Measurements from ENCODE around the gene PHF19.

The PHF19 gene

DNA sequence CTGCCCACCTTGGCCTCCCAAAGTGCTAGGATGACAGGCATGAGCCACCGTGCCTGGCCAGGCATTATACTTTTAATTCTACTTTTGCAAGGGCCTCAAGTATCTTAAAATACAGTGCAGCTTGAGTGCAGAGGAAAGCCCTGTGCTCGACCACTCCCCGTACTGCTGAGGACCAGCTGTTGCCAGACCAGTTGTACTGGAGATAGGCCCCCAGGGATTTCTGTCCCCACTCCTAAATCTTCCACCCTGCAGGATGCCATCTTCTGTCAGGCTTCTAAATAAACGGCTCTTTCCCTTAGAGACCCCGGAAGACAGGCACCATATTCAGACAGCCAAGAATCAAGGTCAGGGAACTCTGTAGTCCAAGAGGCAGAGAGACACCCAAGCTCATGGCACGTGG, 17.6 kb downstream of the PHF19 start:
- no peak for TF ChIP-seq EZH2phosphoT487 (conservative IDR thresholded peaks at IDR 0.05; ENCODE audit: low read length)
- no peak for TF ChIP-seq CTCF (IDR thresholded peaks at IDR 0.05; ENCODE audit: insufficient read depth, low read length, poor library complexity, severe bottlenecking)
- H3K27me3 ChIP-seq (ENCODE audit: low read length), result no peaks in the 10 kb centered on the region
- H2AFZ ChIP-seq (ENCODE audit: low read depth, low read length, severe bottlenecking), result no peak overlapping the region
- no peaks in the 10 kb centered on the region for H3K9me3 ChIP-seq (ENCODE audit: insufficient read depth, low read length)
- H3K36me3 ChIP-seq (ENCODE audit: low read length), result no peaks in the 10 kb centered on the region
- H3K9me2 ChIP-seq (replicated peaks; ENCODE audit: insufficient read depth, low read length), result no peaks in the 10 kb centered on the region
- H3K9ac ChIP-seq (ENCODE audit: low read length), result no peak overlapping the region
- H3K4me2 ChIP-seq (ENCODE audit: low read depth, low read length, poor library complexity, severe bottlenecking), result no peak overlapping the region
- H3K4me3 ChIP-seq (ENCODE audit: insufficient read depth, low read length, poor library complexity, severe bottlenecking), result no peak overlapping the region
- no peaks in the 10 kb centered on the region for H3K79me2 ChIP-seq (ENCODE audit: insufficient read depth, low read length)
- no peak overlapping the region for H3K27ac ChIP-seq (ENCODE audit: low read depth, low read length)
- H4K20me1 ChIP-seq (ENCODE audit: low read depth, low read length), result no peaks in the 10 kb centered on the region
- peaks cover 10% of the 10 kb centered on the region; the same call in 1 of the 2 replicates for H3F3A ChIP-seq (ENCODE audit: insufficient read depth)

DNA sequence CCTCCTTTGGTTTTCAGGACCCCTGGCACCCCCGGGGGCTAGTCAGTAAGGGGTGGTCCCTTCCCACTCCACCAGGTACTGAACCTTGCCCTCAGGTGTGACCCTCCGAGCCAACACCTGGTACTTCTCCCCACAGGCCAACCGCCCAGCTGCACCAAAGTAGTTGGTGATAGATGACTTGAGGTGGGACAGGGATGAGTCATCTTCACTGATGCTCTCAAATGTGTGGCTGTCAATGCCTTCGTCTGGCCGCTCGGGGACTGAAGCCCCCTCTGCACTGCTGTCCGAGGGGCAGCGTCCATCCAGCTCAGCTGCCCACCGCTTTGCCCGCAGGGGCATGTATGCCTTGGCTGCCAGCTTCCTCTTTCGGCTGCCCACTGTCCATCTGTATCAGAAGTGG, 19.1 kb downstream of the PHF19 start:
- Histone ChIP-seq H3K79me2 (ENCODE audit: insufficient read depth, low read length) (no peaks in the 10 kb centered on the region), H3F3A (ENCODE audit: insufficient read depth) (peaks cover 17% of the 10 kb centered on the region; the same call in 1 of the 2 replicates), H3K9me2 (replicated peaks; ENCODE audit: insufficient read depth, low read length) (no peaks in the 10 kb centered on the region), H3K9me3 (ENCODE audit: insufficient read depth, low read length) (no peaks in the 10 kb centered on the region), H4K20me1 (ENCODE audit: low read depth, low read length) (no peaks in the 10 kb centered on the region), H3K27me3 (ENCODE audit: low read length) (no peaks in the 10 kb centered on the region), H3K27ac (ENCODE audit: low read depth, low read length) (no peak overlapping the region), H3K4me3 (ENCODE audit: insufficient read depth, low read length, poor library complexity, severe bottlenecking) (no peak overlapping the region), H2AFZ (ENCODE audit: low read depth, low read length, severe bottlenecking) (no peak overlapping the region), H3K36me3 (ENCODE audit: low read length) (no peaks in the 10 kb centered on the region), H3K9ac (ENCODE audit: low read length) (no peak overlapping the region), H3K4me2 (ENCODE audit: low read depth, low read length, poor library complexity, severe bottlenecking) (no peak overlapping the region)
- TF ChIP-seq EZH2phosphoT487 (conservative IDR thresholded peaks at IDR 0.05; ENCODE audit: low read length) (no peak), CTCF (IDR thresholded peaks at IDR 0.05; ENCODE audit: insufficient read depth, low read length, poor library complexity, severe bottlenecking) (no peak)

DNA sequence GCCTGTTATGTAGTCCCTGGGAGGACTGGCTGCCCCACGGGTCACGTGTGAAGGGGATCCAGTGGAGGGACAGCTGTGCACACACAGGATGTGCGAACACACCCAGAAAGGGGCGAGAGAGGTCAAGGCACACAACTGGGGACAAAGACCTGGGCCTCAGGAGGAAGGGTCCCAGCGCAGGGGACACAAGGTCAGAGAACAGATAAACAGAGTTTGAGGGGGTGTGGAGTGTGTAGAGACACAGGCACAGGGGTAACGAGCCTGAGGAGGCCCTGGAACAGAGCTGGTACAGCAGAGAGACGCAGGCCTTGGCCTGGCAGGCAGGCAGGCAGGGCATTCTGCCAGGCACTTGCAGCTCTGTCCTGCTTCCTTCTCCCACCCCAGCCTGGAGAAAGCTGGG, 19.5 kb downstream of the PHF19 start:
- no peaks in the 10 kb centered on the region for H3K9me2 ChIP-seq (replicated peaks; ENCODE audit: insufficient read depth, low read length)
- no peak overlapping the region for H3K4me3 ChIP-seq (ENCODE audit: insufficient read depth, low read length, poor library complexity, severe bottlenecking)
- H3K36me3 ChIP-seq (ENCODE audit: low read length), result no peaks in the 10 kb centered on the region
- no peaks in the 10 kb centered on the region for H3K27me3 ChIP-seq (ENCODE audit: low read length)
- no peak overlapping the region for H2AFZ ChIP-seq (ENCODE audit: low read depth, low read length, severe bottlenecking)
- H4K20me1 ChIP-seq (ENCODE audit: low read depth, low read length), result no peaks in the 10 kb centered on the region
- no peak overlapping the region for H3K4me2 ChIP-seq (ENCODE audit: low read depth, low read length, poor library complexity, severe bottlenecking)
- peaks cover 17% of the 10 kb centered on the region; the same call in 1 of the 2 replicates for H3F3A ChIP-seq (ENCODE audit: insufficient read depth)
- no peaks in the 10 kb centered on the region for H3K9me3 ChIP-seq (ENCODE audit: insufficient read depth, low read length)
- H3K27ac ChIP-seq (ENCODE audit: low read depth, low read length), result no peak overlapping the region
- TF ChIP-seq CTCF (IDR thresholded peaks at IDR 0.05; ENCODE audit: insufficient read depth, low read length, poor library complexity, severe bottlenecking) (no peak), EZH2phosphoT487 (conservative IDR thresholded peaks at IDR 0.05; ENCODE audit: low read length) (no peak)
- H3K79me2 ChIP-seq (ENCODE audit: insufficient read depth, low read length), result no peaks in the 10 kb centered on the region
- no peak overlapping the region for H3K9ac ChIP-seq (ENCODE audit: low read length)

Data from SU-DHL-6 (cell line).